Type B pancreatic cell (in vitro differentiated cells): ENCODE measurements around the gene LGALS1. TPM values are rescaled to one million over a fixed set of nuclear protein-coding genes. Genes with fewer than 3 reads are reported as not detected.

Experiments used
- DNase-seq: peaks from one replicate; pipeline ENCODE4 v3.0.0; 2021; ENCODE audit warnings: mixed read lengths; ENCODE audit not compliant: unreplicated experiment; ENCODE audit errors: extremely low spot score
- H3K27ac Mint-ChIP-seq: 2 replicates; pipeline ENCODE4 v1.8.0; 2021; ENCODE audit warnings: mild to moderate bottlenecking, mixed read lengths
- H3K27me3 Mint-ChIP-seq: 2 replicates; pipeline ENCODE4 v1.8.0; 2021; ENCODE audit warnings: mixed read lengths
- H3K36me3 Mint-ChIP-seq: 2 replicates; pipeline ENCODE4 v1.8.0; 2021; ENCODE audit warnings: mixed read lengths
- H3K4me1 Mint-ChIP-seq: one replicate; pipeline ENCODE4 v1.8.0; 2021; ENCODE audit warnings: mixed read lengths; ENCODE audit not compliant: unreplicated experiment
- H3K4me3 Mint-ChIP-seq: 2 replicates; pipeline ENCODE4 v1.8.0; 2021; ENCODE audit warnings: mild to moderate bottlenecking, mixed read lengths
- H3K9me3 Mint-ChIP-seq: 2 replicates; pipeline ENCODE4 v1.8.0; 2021; ENCODE audit warnings: mixed read lengths
- CTCF ChIP-seq: fragments of 200-600 bp; sonication (generic); conservative IDR thresholded peaks from 2 replicates; pipeline ENCODE4 v1.5.0; 2021; ENCODE audit warnings: antibody characterized with exemption, mild to moderate bottlenecking
- total RNA-seq: library from RNA; stranded (reverse); gene quantifications from 2 replicates; pipeline ENCODE4 v1.2.1, GENCODE V29; 2021; ENCODE audit warnings: low replicate concordance

Gene LGALS1
- total RNA-seq, 1 donor from 2014 or later = 235 TPM

GRCh38 chr22:37709445-37709765, 34.0 kb downstream of the LGALS1 start:
- no peak overlapping the region for H3K27ac Mint-ChIP-seq
- H3K4me1 Mint-ChIP-seq = peaks cover 3% of the 10 kb centered on the region
- no peak for TF ChIP-seq CTCF
- H3K4me3 Mint-ChIP-seq = no peak overlapping the region
- H3K27me3 Mint-ChIP-seq = no peaks in the 10 kb centered on the region
- no peak for DNase-seq
- no peaks in the 10 kb centered on the region for H3K9me3 Mint-ChIP-seq
- H3K36me3 Mint-ChIP-seq = peaks cover 4% of the 10 kb centered on the region

- no peaks in the 10 kb centered on the region for H3K9me3 Mint-ChIP-seq
- H3K27ac Mint-ChIP-seq = no peak overlapping the region
- H3K4me3 Mint-ChIP-seq = no peak overlapping the region
- H3K27me3 Mint-ChIP-seq = no peaks in the 10 kb centered on the region
- DNase-seq = no peak
- peaks cover 4% of the 10 kb centered on the region for H3K36me3 Mint-ChIP-seq
- TF ChIP-seq CTCF = no peak
- peaks cover 3% of the 10 kb centered on the region for H3K4me1 Mint-ChIP-seq
Measured at GRCh38 chr22:37710675-37711074, 35.2 kb downstream of the LGALS1 start.

GRCh38 chr22:37711490-37711889, 36.1 kb downstream of the LGALS1 start:
- TF ChIP-seq CTCF = no peak
- Mint-ChIP-seq H3K27me3 (no peaks in the 10 kb centered on the region), H3K27ac (no peak overlapping the region), H3K9me3 (no peaks in the 10 kb centered on the region), H3K36me3 (peaks cover 5% of the 10 kb centered on the region), H3K4me3 (no peak overlapping the region), H3K4me1 (peaks cover 3% of the 10 kb centered on the region)
- DNase-seq = no peak

- H3K4me1 Mint-ChIP-seq = peaks cover 3% of the 10 kb centered on the region
Measured at GRCh38 chr22:37713761-37714160, 38.3 kb downstream of the LGALS1 start.

GRCh38 chr22:37714634-37715033, 39.2 kb downstream of the LGALS1 start:
- Mint-ChIP-seq H3K4me3 (no peak overlapping the region), H3K36me3 (peaks cover 10% of the 10 kb centered on the region), H3K4me1 (peaks cover 3% of the 10 kb centered on the region)

More at GRCh38 chr22:37713761-37714160, 38.3 kb downstream of the LGALS1 start:
- TF ChIP-seq CTCF = no peak
- Mint-ChIP-seq H3K27ac (no peak overlapping the region), H3K4me3 (no peak overlapping the region), H3K9me3 (no peaks in the 10 kb centered on the region), H3K36me3 (peaks cover 10% of the 10 kb centered on the region), H3K27me3 (no peaks in the 10 kb centered on the region)
- no peak for DNase-seq

More at GRCh38 chr22:37714634-37715033, 39.2 kb downstream of the LGALS1 start:
- Mint-ChIP-seq H3K9me3 (no peaks in the 10 kb centered on the region), H3K27me3 (no peaks in the 10 kb centered on the region), H3K27ac (no peak overlapping the region)
- DNase-seq = no peak
- no peak for TF ChIP-seq CTCF
